GM11168 (cell line): ENCODE measurements around the gene THRB.

Experiments used
- in situ Hi-C: fragments of 300-500 bp; cut with MboI; formaldehyde crosslinking; loops from one replicate; pipeline ENCODE4 v1.12.0; 2022; ENCODE audit warnings: low sequenced_read_pairs; ENCODE audit not compliant: unreplicated experiment

The THRB gene

DNA sequence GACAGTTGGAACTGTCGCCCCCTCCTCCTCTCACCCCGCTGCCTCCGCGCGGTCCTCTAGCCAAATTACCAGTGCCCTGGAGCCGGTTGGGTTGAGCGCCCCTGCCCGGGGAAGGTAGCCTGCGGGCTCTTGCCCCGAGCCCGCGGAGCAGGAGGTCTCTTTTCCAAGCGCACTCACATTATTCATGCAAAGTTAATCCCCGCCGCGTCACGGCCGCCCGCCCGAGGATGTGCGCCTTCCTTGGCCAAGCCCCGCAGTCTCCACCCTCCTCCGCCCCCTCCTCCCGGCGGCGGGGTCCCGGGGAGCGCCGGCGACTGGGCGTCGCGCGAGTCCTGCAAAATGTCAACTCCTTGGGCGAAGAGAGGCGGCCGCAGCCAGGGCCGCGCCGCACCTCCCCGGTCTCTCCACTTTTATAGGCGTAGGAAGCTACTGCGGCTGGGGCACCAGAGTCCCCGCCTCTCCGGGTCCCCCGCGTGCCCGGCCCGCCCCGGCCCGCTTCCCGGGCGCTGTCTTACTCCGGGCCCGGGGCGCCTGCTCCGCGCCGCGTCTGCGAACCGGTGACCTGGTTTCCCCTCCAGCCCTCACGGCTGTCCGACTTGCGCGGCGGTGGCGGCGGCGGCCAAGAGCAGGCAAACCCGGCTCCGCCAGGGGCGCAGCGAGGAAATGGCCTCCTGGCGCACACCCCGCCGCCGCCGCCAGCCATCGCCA, at the start of gene THRB:
THRB (minus strand) TSS at position 233 of the 708 bp plus-strand sequence.
- in situ Hi-C loops = no loop called here

GRCh38 chr3:24541935-24542334, 47.3 kb upstream of the THRB start:
- in situ Hi-C loops = no loop called here

DNA sequence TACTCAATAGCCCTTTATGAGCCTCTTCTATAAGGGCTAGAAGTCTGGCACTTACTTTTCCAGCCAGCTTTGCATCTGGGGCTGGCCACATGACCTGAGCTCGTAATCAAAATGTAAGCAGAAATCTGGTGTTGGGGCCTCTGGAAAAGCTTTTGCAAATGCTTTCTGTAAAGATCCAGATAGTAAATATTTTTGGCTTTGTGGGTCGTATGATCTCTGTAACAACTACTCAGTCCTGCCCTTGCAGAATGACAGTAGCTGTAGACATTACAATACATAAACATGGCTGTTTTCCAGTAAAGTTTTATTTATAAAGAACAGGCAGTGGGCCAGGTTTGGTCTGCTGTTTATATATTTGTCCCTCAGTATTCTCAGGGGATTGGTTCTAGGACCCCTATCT, 46.2 kb upstream of the THRB start:
- in situ Hi-C loops = no loop called here

- in situ Hi-C loops = no loop called here
These were observed 45.0 kb upstream of the THRB start for GRCh38 chr3:24539699-24540098.

- in situ Hi-C loops = no loop called here
These were observed 44.2 kb upstream of the THRB start for GRCh38 chr3:24538891-24539290.

DNA sequence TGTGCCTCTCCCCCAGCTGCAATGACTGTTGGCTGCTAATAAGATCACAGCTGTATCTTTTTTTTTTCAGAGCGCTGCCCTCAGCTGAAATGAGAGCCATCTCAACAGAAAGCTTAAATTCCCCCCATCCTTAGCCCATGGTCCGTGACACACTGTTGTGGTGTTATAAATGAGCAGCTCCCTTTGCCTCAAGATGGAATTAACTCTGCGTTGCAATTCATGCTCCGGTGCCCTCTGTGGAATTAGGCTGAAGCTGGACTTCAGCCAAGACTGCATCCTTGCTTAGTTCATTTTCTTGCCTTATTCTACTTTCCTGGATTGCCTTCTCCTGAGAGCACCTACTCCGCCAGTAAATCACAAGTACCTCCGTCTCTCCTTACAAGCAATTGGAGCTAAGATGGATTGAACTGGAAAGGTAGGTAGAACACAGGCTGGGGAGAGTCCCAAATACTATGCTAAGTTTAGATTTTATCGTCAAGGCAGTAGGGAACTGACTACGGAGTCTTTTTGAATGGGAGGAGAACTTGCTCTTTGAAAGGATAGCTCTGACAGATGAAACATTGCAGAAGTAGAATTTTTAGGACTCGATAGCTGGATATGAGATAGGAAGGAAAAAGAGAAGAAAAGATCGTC, 39.0 kb upstream of the THRB start:
- in situ Hi-C loops = no loop called here

DNA sequence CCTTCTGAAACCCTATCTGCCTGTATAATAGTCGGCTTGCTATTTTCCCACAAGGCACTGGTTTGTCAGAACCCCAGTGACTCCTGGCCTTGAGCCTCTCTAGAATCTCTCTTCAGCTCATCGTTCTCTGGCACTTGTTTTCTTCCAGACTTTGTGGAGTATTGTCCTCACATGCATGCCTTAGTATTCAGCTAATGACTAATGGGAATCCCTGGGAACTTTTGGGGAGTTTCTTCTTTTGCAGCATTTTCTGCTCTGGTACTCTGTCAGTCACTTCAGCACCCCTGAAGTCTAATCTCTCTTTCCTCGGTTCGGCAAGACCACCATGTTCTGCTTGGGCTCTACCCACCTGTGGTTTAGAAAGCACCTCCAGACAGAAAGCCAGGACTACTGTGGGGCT, 35.8 kb upstream of the THRB start:
- in situ Hi-C loops = no loop called here

DNA sequence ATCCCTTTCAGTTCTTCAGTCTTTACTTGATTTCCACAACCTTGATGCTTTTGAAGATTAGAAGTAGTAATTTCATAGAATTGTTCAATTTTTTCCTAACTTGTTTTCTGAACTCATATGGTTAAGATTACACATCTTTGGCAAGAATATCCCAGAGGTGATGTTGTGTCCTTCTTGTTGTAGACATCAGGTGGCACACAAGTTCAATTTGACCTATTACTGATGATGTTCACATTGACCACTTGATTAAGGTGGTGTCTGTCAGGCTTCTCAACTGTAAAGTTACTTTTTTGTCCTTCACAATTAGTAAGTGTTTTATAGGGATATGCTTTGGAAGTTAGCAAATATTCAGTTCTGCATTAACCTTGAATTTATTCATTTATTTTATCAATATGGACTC, 34.6 kb upstream of the THRB start:
- in situ Hi-C loops = no loop called here

DNA sequence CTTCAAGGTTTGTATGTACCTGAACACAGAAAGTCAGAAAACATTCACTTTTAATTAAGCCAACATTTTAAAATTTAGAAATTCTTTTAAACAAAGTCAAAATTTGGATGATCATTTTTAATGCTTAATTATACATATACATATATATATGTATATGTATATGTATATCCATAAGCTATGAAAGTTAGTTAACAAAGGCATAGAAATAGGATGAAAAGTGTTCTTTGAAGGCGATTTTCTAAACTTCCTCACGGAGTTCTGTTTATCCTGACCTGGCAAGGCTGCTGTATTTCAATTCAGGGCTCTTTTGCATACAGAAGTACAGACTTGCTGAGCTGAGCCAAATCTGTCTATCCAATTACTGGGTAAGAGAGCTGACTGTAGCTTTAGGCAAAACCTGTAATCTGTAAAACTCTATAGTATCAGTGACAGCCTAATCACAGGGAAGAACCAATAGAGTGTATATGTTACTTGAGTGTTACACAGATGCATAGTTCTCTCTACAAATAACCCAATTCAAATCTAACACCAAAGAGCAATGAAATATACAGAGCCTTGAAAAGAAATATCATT, 32.1 kb upstream of the THRB start:
- in situ Hi-C loops = no loop called here

GRCh38 chr3:24525557-24525956, 30.9 kb upstream of the THRB start:
- in situ Hi-C loops = no loop called here

DNA sequence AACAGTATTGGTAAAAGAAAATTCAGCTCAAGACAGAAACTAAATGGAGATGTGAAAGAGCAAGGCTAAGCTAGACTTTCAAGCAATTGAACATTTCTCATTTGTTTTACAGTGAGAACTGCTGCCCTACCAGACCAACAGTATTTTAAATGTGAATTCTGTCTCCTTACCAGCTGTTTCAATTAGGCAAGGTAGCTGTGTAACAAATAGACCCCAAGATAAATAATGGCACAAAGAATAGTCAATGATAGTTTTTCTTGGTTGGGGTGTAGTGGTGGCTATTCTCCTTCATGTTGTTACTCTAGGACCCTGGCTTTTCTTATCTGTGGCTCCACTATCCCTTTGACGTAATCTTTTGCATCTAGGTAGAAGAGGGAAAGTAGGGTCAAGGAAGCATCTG, 30.4 kb upstream of the THRB start:
- in situ Hi-C loops = no loop called here

DNA sequence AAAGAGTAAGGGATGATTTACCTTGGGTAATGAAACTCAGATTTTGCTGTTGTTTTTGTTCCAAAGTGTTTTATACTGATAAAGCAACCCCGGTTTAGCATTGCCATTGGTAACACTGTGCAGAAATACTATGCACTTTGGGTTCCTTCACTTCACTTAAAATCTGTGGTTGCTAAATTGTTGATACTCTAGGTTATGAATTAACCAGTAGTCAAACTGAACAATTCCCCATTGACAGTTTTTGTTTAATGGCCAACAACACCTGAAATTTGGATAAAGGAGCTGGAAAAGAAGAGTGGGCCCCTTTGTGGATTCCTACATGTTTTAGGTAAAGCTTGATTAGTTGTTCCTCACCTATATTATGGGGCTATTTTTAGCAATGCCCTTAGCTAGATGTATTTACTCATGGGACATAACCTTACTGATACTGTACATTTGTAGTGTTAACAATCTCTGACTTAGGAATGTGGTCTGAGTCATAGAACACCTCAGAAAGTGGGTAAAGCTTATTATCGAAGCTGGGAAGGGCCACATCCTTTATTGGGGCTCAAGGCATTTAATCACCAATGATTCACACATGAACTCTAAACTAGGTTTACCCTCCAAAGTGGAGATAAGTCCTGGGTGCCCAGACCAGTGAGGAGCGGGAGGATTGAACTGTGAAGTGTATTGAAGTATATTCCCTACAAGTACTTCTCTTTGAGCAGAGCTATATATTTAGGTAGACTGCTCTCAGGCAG, 29.5 kb upstream of the THRB start:
- in situ Hi-C loops = no loop called here

- in situ Hi-C loops = no loop called here
These were observed 28.6 kb upstream of the THRB start for GRCh38 chr3:24523215-24523614.

- in situ Hi-C loops = no loop called here
These were observed 27.5 kb upstream of the THRB start for GRCh38 chr3:24522146-24522579.

GRCh38 chr3:24521420-24522145, 26.9 kb upstream of the THRB start:
- in situ Hi-C loops = no loop called here

- in situ Hi-C loops = no loop called here
These were observed 26.3 kb upstream of the THRB start for GRCh38 chr3:24520976-24521419.

GRCh38 chr3:24520101-24520495, 25.4 kb upstream of the THRB start:
- in situ Hi-C loops = no loop called here

DNA sequence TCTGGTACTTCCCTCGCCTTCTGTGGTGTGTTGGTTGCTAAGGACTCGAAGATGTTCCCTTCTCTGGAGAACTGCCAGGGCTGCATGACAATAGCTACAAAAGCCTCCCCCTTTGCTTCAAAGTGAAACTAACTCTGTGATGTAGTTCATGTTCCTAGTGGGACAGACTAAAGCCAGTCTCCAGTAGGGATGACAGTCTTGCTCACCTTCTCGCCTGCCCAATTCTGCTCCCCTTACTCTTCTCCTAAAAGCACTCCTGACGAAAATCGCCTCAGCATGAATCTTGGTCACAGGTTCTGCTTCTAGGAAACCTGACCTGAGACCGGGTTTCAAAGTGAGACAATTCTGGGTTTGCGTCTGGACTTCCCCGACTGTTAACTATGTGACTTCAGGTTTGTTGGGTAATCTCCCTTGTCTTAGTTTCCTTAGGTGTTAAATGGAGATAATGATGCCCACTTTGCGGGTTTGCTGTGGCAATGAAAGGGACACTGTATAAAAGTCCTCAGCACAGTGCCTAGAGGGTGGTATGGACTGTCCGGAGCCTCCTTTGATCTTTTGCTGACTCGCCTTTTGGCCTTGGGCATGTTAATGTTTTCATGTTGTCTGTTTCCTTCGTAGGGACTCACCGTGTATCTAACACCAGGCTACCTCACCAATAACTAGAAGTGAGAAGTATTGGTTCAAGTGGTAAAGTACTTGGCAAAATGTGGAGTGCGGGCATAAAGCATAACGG, 24.9 kb upstream of the THRB start:
- in situ Hi-C loops = no loop called here

- in situ Hi-C loops = no loop called here
These were observed 24.3 kb upstream of the THRB start for GRCh38 chr3:24518990-24519367.

- in situ Hi-C loops = no loop called here
These were observed 19.5 kb upstream of the THRB start for GRCh38 chr3:24514119-24514518.
